ENCODE results near the gene GAREM1.

DNA sequence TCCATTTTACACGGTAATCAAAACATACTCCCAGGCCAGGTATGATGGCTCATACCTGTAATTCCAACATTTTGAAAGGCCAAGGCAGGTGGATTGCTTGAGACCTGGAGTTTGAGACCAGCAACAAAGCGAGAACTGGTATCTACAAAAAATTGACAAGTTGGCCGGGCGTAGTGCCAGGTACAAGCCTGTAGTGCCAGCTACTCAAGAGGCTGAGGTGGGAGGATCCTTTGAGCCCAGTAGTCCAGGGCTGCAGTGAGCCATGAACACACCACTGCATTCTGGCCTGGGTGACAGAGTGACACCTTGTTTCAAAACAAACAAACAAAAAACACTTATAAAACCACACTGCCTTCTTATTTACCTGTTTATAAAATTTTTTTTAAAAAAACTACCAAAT is 80.8 kb downstream of the GAREM1 start:
- TF ChIP-seq, protein P1, sequence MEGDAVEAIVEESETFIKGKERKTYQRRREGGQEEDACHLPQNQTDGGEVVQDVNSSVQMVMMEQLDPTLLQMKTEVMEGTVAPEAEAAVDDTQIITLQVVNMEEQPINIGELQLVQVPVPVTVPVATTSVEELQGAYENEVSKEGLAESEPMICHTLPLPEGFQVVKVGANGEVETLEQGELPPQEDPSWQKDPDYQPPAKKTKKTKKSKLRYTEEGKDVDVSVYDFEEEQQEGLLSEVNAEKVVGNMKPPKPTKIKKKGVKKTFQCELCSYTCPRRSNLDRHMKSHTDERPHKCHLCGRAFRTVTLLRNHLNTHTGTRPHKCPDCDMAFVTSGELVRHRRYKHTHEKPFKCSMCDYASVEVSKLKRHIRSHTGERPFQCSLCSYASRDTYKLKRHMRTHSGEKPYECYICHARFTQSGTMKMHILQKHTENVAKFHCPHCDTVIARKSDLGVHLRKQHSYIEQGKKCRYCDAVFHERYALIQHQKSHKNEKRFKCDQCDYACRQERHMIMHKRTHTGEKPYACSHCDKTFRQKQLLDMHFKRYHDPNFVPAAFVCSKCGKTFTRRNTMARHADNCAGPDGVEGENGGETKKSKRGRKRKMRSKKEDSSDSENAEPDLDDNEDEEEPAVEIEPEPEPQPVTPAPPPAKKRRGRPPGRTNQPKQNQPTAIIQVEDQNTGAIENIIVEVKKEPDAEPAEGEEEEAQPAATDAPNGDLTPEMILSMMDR (IDR thresholded peaks at IDR 0.05), result no peak
- TF ChIP-seq, protein P2, sequence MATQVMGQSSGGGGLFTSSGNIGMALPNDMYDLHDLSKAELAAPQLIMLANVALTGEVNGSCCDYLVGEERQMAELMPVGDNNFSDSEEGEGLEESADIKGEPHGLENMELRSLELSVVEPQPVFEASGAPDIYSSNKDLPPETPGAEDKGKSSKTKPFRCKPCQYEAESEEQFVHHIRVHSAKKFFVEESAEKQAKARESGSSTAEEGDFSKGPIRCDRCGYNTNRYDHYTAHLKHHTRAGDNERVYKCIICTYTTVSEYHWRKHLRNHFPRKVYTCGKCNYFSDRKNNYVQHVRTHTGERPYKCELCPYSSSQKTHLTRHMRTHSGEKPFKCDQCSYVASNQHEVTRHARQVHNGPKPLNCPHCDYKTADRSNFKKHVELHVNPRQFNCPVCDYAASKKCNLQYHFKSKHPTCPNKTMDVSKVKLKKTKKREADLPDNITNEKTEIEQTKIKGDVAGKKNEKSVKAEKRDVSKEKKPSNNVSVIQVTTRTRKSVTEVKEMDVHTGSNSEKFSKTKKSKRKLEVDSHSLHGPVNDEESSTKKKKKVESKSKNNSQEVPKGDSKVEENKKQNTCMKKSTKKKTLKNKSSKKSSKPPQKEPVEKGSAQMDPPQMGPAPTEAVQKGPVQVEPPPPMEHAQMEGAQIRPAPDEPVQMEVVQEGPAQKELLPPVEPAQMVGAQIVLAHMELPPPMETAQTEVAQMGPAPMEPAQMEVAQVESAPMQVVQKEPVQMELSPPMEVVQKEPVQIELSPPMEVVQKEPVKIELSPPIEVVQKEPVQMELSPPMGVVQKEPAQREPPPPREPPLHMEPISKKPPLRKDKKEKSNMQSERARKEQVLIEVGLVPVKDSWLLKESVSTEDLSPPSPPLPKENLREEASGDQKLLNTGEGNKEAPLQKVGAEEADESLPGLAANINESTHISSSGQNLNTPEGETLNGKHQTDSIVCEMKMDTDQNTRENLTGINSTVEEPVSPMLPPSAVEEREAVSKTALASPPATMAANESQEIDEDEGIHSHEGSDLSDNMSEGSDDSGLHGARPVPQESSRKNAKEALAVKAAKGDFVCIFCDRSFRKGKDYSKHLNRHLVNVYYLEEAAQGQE (IDR thresholded peaks at IDR 0.05; ENCODE audit: insufficient read depth in 1 of 2, low read depth in 2 of 2, low read length in 1 of 2), result no peak
- TF ChIP-seq POLR2AphosphoS5 (IDR thresholded peaks at IDR 0.05; ENCODE audit: low read depth, low read length), result no peak

Measured in Panc1 (cell line).